Cardiac fibroblast (primary cell): ENCODE measurements around the gene FBXL2.

ENCODE experiments used
- DNase-seq, 2 donors: peaks; one replicate each; pipeline versions ENCODE4 v3.0.0 to v3.0.0-alpha.2; 2010; ENCODE audit warnings: low read depth in 2 of 2
- H3K4me3 ChIP-seq, 2 donors: replicated peaks in 1 of 2; 1 replicate in 1 of 2; 2 replicates in 1 of 2; pipeline ENCODE4 v1.5.1; 2011; ENCODE audit warnings: low read depth in 2 of 2, low read length in 2 of 2, mild to moderate bottlenecking in 2 of 2, moderate library complexity in 1 of 2
- CTCF ChIP-seq: IDR thresholded peaks from one replicate; pipeline ENCODE4 v1.5.1; 2011; ENCODE audit warnings: low read depth, mild to moderate bottlenecking, low read length, inconsistent platforms

The FBXL2 gene

GRCh38 chr3:33237439-33237838, 39.8 kb upstream of the FBXL2 start:
- TF ChIP-seq CTCF = no peak
- DNase-seq = no peak
- H3K4me3 ChIP-seq = no peak overlapping the region

- no peak overlapping the region for H3K4me3 ChIP-seq
- DNase-seq = no peak
- no peak for TF ChIP-seq CTCF
Measured at GRCh38 chr3:33238923-33239322, 38.3 kb upstream of the FBXL2 start.

- no peak for TF ChIP-seq CTCF
- no peak for DNase-seq
- H3K4me3 ChIP-seq = no peak overlapping the region
Measured at GRCh38 chr3:33240261-33240660, 37.0 kb upstream of the FBXL2 start.

GRCh38 chr3:33246786-33247185, 30.5 kb upstream of the FBXL2 start:
- no peak overlapping the region for H3K4me3 ChIP-seq
- no peak for DNase-seq
- no peak for TF ChIP-seq CTCF

- DNase-seq = peak in 1 of 2 donors; percentile 3
- no peak overlapping the region for H3K4me3 ChIP-seq
- TF ChIP-seq CTCF = no peak
Measured at GRCh38 chr3:33250712-33251111, 26.5 kb upstream of the FBXL2 start.

- no peak overlapping the region for H3K4me3 ChIP-seq
- TF ChIP-seq CTCF = no peak
- DNase-seq = no peak
Measured at GRCh38 chr3:33256249-33256648, 21.0 kb upstream of the FBXL2 start.

- no peak for DNase-seq
- H3K4me3 ChIP-seq = no peak overlapping the region
- no peak for TF ChIP-seq CTCF
Measured at GRCh38 chr3:33260104-33260503, 17.1 kb upstream of the FBXL2 start.
